HG02759 (cell line): Measurements from ENCODE around the gene ALDH1L1.

Experiments
- ATAC-seq: cut with Tn5 transposase; IDR thresholded peaks from one replicate; pipeline ENCODE4 v1.9.1; 2021; ENCODE audit warnings: mild to moderate bottlenecking, moderate library complexity; ENCODE audit not compliant: unreplicated experiment

Gene ALDH1L1

DNA sequence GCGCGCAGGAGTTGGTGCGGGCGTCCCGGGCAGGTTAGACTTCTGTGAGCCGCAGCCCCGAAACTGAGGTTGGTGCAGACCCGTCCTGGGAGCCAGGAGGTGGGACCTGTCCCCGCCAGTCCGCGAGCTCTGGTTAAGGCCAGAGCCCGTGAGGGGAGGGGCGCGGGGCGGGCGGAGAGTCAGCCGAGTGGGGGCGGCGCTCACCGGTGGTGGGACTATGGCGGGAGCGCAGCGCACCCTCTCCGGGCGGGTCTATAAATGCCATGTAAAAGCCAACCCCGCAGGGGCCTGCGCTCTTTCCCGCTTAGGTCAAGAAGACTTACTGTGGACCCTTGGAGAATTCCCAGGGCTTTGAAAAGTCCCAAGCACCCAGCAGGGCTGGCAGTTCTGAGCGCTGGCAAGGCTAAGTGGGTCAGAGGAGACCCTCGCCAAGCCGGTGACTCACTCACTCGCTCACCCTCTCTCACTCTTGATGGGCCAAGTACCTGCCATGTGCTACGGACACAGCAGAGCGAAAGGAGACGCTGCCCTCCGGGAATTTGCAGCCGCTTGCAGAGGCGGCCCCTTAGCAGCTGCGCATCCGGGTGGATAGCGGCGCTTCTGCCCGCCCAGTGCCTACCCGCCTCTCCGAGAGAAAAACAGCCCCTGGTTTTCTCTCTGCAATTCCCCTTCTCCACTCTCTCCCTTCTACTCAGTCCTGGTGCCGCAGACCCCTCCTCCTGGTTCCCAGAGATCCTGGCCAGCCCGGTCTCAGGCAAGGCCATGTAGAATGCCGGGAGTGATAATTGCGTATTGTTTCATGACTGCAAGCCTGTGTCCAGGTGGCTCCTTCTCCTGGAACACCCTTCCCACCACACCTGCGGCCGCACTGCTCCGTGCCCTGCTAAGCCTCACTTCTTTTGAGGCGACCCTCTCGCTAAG is at the start of gene ALDH1L1:
TSS of gene ALDH1L1 (minus strand) at position 110 of the 921 bp plus-strand sequence. CDS start 19,607 bp downstream, outside the sequence.
- no peak for ATAC-seq

DNA sequence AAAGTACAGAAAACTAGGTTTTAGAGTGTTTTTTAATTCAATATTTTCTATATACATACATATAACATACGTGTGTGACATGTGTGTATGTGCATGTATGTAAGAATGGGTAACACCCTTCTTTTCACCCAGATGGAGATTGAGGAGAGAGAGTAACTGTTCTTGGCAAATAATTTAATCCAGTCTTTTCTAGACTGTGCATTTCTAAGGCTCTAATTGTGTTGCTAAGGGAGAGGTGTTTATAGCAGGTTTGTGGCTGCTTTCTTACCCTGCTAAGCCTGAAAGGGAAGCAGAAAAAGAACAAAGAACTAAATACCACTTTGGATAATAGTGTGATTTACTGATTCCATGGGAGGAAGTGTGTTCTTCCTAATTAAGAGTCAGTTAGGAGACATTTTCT is 46.0 kb upstream of the ALDH1L1 start:
- no peak for ATAC-seq

DNA sequence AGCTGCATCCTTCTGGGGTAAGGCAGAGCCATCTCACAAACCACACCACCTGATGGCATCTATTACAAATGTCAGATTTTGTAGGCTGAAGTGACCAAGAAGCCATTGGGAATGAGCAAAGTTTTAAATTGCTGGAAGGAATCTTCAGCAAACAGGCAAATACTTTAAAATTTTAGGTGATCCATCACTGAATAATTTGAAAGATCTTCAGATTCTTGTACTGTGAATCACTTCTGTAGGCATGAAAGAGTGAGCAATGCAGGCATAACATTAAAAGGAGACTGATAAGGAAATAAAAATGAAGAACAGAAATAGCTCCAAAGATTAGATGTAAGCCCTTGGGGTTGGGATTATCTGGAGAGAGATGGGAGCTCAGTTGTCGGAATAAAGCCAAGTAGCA is 36.0 kb upstream of the ALDH1L1 start:
- no peak for ATAC-seq

DNA sequence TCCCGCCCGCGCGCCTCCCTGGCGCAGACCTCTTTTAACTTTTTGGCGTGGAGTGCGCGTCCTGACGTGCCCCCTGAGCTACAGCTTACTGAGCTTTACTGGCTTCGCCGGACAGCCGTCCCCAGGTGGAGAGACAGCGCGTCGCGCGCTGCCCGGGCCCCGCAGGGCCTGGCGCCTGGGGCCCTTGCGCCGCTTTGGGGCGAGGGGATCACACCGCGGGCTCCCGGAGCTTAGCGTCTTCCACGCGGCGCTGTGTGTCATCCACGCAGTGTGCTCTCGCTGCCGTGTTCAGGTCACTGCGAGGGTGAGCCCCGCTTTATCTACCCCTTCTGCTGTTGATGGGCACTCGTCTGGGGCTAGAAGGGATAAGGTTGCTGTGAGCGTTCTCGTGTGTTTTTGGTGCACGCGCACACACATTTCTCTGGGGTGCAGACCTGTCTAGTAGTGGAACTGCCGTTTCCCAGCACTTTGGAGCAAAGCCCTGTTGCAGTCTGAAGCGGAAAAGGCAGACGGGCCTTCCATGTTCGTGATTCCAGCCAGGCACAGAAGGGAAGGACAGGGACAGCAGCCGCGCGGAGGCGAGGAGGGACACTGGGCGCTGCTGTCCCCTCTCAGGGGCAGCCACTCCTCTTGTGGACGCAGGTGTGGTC is 33.1 kb upstream of the ALDH1L1 start:
- ATAC-seq, result no peak

DNA sequence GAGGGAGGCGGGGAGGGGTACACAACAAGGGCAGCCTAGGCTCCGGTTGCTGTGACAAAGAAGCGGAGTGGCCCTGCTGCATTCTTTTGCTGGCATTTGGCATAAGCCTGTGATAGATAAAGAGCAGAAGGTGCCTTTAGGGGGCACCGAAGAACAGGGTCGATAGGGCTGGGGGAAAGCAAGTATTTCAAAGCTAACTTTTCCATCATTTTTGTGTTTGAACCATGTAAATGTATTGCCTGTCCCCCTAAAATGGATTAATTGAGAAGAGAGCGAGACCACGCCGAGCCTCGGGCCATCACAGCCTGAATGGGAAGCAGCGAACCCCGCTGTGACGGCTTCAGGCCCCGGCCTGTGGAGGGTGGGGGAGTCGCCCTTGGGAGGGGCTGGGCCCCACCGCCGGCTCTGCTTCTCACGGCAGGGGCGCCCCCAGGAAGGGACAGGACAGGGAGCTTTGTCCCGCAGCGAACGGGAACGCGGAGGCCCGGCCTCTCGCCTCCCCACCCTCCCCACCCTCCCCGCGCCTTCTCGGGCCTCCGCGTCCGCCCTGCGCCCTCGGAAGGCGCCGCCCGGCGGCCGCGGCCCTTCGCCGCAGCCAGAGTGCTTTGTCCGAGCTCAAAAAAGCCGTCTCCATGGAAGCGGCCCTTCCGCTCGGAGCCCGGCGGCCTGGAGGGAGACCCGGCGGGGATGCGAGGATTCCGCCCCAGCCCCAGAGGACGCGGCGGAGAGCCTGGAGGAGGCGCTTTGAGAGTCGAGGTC is 32.4 kb upstream of the ALDH1L1 start:
- ATAC-seq, result no peak

DNA sequence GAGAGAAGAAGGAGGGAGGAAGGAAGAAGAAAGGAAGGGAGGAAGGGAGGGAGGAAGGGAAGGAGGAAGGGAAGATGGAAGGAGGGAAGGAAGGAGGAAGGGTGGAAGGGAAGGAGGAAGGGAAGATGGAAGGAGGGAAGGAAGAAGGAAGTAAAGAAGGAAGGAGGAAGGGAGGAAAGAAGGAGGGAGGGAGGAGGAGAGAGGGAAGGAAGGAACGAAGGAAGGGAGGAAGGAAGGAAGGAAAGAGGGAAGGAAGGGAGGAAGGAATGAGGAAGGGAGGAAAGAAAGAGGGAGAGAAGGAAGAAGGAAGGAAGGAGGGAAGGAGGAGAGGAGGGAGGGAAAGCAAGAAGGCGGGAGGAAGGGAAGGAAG is 31.8 kb upstream of the ALDH1L1 start:
- no peak for ATAC-seq

DNA sequence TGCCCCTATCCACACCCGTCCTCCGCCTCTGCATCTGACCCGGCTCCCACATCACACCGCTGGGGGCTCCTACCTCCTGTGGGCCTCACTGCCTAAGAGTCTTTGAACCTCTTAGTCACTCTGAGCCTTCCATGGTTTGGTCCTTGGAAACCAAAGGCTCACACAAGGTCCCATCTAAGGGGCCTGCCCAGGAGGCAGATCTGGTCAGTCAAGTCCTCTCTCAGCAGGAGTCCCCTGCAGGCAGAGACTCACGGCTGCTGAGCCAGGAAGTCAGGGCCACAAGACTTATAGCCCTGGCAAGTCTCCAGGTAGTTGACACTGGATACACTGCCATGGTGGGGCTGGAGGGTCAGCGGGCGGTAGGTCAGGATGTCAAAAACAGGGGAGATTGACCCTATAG is 31.2 kb upstream of the ALDH1L1 start:
- no peak for ATAC-seq

DNA sequence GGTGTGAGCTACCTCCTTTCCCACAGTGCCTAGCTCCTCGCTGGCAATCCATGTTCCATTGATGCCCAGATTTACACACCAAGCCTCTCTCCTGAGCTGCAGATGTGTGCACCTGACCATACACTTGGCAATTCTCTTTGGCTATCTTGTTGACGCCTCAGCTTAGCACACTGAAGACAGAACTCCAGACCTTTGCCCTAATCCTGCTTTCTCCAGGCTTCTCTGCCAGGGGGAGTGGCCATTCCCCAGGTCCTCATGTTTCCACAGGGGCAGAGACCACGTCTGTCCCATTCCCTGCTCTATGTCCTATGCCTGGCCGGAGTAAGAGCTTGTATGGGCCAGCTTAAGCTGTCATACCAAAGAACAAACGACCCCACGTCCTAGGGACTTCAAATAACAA is 30.2 kb upstream of the ALDH1L1 start:
- ATAC-seq, result no peak

DNA sequence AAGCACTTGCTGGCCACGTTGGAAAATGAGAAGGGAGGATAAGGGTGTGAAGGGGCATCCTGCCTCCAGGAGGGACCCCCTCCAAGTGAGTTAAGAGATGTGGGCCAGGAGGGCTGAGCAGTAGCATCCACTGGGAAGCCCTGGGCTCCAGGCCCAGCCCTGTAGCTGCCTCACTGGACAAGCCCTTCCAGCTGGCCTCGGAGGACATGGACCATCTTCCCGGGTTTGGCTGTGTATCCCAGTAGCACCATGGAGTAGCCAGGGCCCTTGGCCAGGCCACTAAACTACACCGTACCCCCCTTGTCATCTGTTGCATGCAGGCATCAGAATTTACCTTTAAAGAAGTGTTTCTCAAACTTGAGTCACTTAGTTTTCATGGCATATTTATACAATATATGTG is 29.4 kb upstream of the ALDH1L1 start:
- no peak for ATAC-seq

DNA sequence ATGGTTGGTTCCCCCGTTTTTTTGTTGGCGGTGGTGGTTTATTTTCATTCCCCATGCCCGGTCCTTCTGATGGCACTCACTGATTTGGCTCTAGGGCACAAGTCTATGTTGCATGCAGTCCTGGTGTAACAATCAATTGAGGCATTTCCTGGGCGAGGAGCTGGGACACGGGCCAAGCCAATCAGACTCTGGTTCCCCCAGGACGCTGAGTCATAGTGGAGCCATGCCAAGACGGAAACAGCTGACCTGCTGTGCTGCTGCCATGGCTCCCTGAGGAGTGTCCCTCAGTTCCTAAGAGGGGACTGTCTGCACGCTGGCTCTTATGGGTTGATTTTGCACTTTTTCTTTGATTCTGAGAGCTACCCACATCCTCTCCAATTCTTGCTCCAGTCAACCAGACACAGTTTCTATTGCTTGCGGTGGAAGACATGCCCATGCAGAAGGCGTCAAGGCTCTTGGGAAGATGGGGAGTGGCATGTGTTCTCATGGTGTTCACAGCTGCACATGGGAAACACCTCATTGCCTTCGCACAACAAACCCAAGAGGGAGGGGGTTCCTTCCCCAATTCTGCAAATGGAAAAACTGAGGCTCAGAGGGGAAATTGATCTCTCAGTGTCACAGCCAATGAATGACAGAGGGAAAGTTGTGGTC is 28.3 kb upstream of the ALDH1L1 start:
- no peak for ATAC-seq

DNA sequence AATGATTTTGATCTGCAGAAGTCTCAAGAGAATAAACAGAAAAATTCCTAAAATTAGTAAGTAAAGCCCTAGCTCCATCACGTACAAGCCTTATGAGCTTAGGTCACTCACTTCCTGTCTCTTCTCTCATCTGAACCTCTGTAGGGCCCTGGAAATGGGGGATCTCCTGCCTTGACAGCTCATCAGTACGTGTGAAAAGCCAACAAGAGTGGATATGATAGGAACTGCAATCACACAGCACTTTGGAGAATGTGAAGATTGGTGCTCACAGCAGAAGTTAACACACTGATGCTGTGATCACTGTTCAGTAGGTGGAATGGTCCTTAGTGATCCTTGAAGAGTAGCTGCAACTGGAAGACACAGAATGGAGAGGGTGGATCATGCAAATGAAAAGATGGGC is 27.8 kb upstream of the ALDH1L1 start:
- ATAC-seq, result no peak

DNA sequence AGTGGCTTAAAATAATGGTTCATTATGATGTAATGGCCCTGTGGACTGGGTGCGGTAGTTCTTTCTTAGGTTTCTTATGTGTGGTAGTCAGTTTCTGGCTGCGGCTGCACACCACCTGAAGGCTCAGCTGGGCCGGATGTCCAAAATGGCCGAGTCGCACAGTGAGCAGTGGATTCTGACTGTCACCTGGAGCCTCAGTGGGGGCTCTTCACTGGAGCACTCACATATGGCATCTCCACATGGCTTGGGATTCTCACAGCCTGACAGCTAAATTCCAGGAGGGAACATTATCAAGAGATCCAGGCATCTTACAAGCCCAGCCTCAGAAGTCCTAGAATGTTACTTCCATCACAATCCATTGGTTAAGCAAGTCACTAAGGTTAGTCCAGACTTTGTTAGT is 26.8 kb upstream of the ALDH1L1 start:
- ATAC-seq, result no peak

DNA sequence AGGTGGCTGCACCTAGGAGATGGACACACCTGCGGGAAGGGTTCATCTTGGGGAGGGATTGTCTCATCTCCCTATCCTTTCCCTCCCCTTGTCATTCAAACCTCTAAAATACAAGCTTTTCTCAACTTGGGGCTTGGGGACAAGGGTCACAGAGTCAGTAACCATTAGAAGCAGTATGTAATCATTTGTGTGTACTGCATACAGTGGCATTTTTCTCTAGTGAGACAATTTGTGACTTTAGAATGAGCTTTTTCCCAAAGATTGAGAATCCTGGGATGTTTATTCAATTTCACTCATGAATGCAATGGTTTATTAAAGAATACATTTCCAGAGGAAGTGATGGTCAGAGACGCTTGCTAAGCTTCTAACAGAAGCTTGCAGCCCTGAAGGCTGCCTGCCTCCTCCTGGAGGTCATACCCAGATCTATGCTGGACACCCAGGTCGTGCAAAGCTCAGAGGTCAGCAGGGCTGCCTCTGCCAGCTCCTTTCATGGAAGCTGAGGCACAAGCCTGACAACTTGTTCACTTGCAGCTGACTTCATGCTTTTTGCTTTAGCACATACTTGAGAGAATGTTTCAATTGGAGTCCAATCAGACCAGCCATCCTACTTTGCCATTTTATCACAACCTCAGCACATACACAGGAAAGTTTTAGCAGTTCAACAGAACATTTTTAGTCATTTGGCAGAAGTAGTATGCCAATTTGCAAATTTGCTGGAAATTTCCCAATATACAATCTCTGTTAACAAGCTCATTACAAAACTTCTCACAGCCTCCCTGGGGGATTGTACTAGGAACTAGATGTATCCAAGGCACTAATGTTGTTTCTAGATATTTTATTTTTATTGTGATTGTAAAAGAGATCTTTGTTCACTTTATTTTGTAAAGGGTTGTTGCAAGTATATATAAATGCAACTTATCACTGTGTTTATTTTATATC is 25.6 kb upstream of the ALDH1L1 start:
- ATAC-seq, result no peak

DNA sequence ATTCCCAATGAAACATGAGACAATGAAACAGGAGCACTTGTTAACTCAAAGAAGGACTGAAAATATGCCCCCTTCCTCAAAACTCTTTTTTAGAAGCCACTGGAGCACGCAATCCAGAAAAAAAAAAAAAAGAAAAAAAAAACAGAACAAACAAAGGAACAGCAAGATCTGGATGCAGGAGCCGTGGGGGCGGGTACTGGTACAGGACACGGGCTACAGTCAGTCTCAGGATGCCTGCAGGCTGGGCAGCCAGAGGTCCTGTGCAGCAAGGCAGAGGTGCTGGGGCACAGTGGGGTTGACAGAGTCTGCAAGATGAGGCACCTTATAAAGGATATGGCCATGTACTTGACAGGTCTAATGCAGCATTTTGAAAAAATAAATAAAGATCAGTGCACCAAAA is 22.3 kb upstream of the ALDH1L1 start:
- ATAC-seq, result no peak

DNA sequence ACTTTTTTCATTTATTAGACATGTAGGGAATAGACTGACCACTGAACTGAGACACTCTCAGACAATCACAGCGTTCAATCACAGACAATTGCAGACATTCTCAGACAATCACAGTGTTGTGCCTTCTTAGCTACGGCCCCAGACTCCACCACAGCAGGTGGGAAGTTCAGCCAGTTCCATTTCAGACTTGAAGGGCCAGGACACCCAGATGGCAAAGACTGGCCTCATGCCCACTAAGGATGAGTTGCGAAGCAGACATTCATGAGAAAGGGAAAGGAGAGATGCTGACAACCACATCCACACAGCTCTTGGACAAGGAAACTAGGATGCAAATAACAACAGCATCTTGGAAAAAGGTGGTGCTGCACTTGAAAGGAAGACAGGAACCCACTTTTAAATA is 21.9 kb upstream of the ALDH1L1 start:
- ATAC-seq, result no peak

DNA sequence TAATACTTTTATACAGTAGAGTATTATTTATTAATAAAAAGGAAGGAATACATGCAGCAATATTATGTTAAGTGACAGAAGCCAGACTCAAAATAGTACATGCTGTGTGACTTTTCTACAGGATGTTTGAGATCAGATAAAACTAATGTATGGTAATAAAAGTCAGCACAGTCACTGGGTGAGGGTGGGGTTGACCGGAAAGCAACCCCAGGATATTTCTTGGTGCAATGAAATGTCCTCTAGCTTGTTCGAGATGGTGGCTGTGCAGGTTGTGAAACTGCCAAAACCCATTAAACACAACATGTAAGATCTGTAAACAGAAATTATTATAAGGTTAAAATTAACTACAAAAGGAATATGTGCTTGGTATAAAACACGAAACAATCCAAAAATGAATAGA is 20.8 kb upstream of the ALDH1L1 start:
- ATAC-seq, result no peak

DNA sequence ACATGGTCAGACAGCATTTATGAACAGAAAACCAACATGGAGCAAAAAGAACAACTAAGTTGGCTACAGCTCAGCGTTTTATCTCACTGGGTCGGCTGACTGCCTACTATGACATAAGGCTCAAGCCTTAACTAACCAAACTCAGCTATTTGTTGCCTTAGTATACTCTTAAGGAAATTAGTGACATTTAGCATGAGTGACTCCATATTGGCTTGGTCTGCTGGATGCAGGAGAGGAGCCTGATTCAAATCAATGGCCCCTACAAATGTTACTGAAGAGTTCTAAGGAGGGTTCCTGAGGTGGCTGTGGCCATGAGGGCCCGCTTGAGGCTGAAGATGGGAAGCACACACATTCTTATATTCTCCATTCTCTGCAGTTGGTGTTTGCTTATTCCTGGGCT is 20.1 kb upstream of the ALDH1L1 start:
- no peak for ATAC-seq

DNA sequence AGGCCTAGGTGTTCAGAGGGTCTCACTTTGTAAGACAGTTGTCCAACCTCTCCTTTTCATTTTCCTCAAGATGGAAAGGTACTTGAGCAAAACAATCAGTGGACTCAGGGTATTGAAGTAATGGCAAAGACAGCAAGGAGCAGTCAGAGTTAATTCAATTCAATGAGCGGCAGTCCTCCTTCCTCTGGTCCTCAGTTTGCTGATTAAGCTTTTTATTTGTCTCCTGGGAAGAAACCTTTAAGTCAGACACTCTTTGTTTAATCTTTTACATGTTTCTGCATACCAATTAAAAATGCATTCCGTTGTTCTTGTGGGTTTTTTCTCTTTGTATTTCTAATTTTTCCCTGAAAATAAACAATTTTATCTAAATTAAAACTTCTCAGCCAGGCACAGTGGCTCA is 18.9 kb upstream of the ALDH1L1 start:
- ATAC-seq, result no peak

DNA sequence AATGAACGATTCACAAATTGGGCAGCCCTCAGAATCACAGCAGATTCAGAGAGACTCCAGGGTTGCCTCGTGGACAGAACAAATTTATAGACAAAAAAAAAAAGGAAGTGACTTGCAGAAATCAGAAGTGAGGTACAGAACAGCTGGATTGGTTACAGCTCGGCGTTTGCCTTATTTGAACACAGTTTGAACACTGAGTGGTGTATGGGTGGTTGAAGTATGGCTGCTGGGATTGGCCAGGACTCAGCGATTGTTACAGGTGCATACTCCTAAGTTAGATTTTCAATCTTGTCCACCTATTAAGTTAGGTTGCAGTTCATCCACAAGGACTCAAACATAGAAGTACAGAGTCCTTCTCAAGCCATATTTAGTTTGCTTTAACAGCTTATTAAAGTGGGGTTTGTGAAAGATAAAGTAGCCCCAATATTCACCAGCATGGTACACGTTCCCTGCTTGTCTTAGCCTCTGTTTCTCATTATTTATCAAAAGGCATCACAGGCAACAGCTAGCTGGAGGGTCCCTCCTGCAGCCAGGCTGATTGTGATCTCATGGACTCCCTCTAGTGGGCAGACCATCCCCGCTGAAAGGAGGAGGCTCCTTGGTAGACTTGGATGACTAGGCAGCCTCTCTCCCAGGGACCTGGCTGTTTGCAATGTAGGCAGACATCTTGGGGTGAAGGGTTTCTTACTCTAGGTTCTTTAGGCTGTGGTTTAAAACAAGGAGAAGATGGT is 17.6 kb upstream of the ALDH1L1 start:
- no peak for ATAC-seq
